Measurements from ENCODE around the gene NCAPH2. TPM values are rescaled to one million over a fixed set of nuclear protein-coding genes. Genes with fewer than 3 reads are reported as not detected.

Gene NCAPH2
- total and polyA plus RNA-seq, 2 experiments from 2014 or later = 28.6 to 61.0 TPM

DNA sequence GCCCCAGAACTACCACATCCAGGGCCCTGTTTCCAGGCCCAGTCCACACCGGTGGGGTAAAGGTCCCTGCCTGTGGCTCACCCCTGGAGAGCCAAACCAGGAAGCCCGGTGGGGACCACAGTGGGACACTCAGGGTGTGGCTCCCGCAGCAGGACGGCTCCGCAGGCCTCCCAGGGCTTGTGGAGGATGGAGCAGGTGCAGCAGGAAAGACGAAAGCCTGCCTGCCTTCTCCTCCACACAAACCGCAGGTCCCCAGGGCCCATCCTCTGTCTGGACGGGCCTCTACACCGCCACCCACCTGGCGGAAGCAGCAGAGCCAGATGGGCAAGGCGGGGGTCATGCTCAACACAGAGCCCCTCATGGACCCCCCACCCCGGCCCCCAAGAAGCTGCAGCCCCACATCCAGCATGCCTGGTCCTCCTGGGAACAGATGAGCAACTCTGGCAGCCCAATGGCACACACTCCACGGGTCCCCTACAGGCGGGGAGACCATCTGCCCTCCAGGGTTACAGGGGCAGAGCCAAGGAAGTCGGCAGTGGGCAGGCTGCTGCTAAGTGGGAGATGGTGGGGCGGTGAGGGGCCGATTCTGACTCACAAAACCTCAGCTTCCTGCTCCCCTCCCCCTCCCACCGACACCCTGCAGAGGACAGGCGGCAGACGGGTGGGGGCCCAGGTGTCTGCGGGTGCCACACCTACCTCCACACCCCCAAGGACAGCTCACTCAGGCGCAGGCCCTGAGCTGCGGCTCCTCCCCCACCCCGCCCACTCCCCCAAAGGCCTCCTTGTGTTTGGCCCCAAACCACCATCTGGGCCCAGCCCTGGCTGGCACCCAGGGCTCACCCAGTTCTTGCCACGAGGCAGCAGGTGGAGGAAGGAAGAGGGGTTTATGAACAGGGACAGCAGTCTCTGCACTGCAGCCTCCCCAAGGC lies 38.4 kb upstream of the NCAPH2 start:
- in situ Hi-C loops (cut with MboI) = no loop called here
- H4K20me1 ChIP-seq (ENCODE audit: insufficient read depth) = no peaks in the 10 kb centered on the region; the same call in 1 of the 2 replicates

DNA sequence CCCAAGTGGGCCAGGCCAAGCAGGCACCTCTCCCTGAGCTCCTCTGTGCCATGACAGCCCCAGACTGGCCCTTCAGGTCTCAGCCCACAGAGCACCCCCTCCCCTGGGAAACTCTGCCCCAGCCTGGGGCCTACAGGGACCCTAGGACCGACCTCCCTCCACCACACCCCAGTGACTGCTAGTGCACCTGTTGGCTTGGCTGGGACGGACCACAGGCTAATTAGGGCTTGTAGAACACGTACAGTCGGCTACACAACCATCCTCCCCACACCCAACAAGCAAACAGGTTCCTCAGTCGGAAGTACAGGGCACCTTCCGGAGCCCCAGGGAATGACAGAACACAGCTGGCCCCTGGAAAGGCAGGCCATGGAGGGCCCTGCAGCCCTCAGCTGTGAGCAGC lies 37.5 kb upstream of the NCAPH2 start:
- Histone ChIP-seq H2AFZ (no peak overlapping the region), H3K9me3 (ENCODE audit: low read depth) (no peaks in the 10 kb centered on the region), H3K79me2 (ENCODE audit: insufficient read depth) (peaks cover 70% of the 10 kb centered on the region), H3K4me1 (ENCODE audit: insufficient read depth) (peaks cover 27% of the 10 kb centered on the region), H3K9ac (peak overlapping the region; percentile 31), H3K4me3 (no peak overlapping the region), H3K27ac (no peak overlapping the region), H3K9me2 (ENCODE audit: insufficient read depth) (no peaks in the 10 kb centered on the region), H3K27me3 (replicated peaks; ENCODE audit: insufficient read depth) (no peaks in the 10 kb centered on the region), H4K20me1 (ENCODE audit: insufficient read depth) (no peaks in the 10 kb centered on the region; the same call in 1 of the 2 replicates), H3F3A (ENCODE audit: insufficient read depth) (no peaks in the 10 kb centered on the region), H3K36me3 (ENCODE audit: low read depth) (no peaks in the 10 kb centered on the region), H3K4me2 (ENCODE audit: unreplicated experiment) (no peak overlapping the region)
- 84 to 92% methylated on average over 6 of the region's 6 CpGs for WGBS, 2 experiments (ENCODE audit: low coverage in 1 of 2, low lambda C conversion rate in 2 of 2, missing lambda C conversion rate in 2 of 2)
- TF ChIP-seq EZH2phosphoT487 (IDR thresholded peaks at IDR 0.05; ENCODE audit: insufficient read depth, low read depth) = no peak
- TF ChIP-seq EZH2 (IDR thresholded peaks at IDR 0.05; ENCODE audit: insufficient read depth, poor library complexity, severe bottlenecking) = no peak
- in situ Hi-C loops (cut with MboI) = no loop called here
- DNase-seq = no peak

More for the DNA sequence above, 38.4 kb upstream of the NCAPH2 start:
- H3K4me3 ChIP-seq = no peak overlapping the region
- no peak overlapping the region for H3K4me2 ChIP-seq (ENCODE audit: unreplicated experiment)
- no peak overlapping the region for H2AFZ ChIP-seq
- peaks cover 70% of the 10 kb centered on the region for H3K79me2 ChIP-seq (ENCODE audit: insufficient read depth)
- TF ChIP-seq EZH2phosphoT487 (IDR thresholded peaks at IDR 0.05; ENCODE audit: insufficient read depth, low read depth) (no peak), EZH2 (IDR thresholded peaks at IDR 0.05; ENCODE audit: insufficient read depth, poor library complexity, severe bottlenecking) (no peak)
- no peaks in the 10 kb centered on the region for H3K9me3 ChIP-seq (ENCODE audit: low read depth)
- no peaks in the 10 kb centered on the region for H3K36me3 ChIP-seq (ENCODE audit: low read depth)
- H3F3A ChIP-seq (ENCODE audit: insufficient read depth) = no peaks in the 10 kb centered on the region
- peaks cover 27% of the 10 kb centered on the region for H3K4me1 ChIP-seq (ENCODE audit: insufficient read depth)
- peak overlapping the region; percentile 31 for H3K9ac ChIP-seq
- H3K27me3 ChIP-seq (replicated peaks; ENCODE audit: insufficient read depth) = no peaks in the 10 kb centered on the region
- no peaks in the 10 kb centered on the region for H3K9me2 ChIP-seq (ENCODE audit: insufficient read depth)
- no peak overlapping the region for H3K27ac ChIP-seq
- WGBS, 2 experiments (ENCODE audit: low coverage in 1 of 2, low lambda C conversion rate in 2 of 2, missing lambda C conversion rate in 2 of 2) = 52 to 59% methylated on average over 16 to 23 of the region's 25 CpGs
- peak; percentile 51 for DNase-seq

DNA sequence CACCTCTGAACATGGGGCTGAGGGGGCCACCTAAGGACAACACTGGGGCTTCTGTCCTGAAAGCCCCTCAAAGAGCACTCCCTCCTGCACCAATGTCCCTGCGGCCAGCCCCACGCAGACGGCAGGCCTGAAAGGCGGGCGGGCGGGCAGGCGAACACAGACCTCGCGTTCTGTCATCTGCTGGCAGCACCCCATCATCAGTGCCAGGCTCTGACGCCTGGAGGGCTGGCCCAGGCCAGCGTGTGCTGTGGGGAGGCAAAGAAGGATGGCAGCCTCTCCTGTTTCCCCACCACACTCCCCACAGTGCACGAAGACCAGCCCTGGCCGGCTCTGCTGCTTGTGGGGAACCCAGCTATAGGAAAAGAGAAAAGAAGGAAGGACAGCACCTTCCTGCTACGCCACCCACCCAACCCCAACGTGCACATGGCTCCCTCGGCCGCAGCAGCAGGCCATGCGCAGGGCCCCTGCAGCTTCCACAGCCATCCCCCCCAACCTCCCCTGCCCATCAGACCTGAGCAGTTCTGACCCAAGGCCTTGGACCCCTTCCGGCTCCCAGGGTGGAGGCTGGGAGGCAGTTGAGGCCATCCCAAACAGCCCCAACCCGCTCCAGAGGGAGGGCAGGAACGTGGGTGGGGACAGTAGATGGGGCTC lies 36.7 kb upstream of the NCAPH2 start:
- H3F3A ChIP-seq (ENCODE audit: insufficient read depth) = no peaks in the 10 kb centered on the region
- H3K79me2 ChIP-seq (ENCODE audit: insufficient read depth) = peaks cover 70% of the 10 kb centered on the region
- WGBS, 2 experiments (ENCODE audit: low coverage in 1 of 2, low lambda C conversion rate in 2 of 2, missing lambda C conversion rate in 2 of 2) = 64 to 71% methylated on average over 18 to 21 of the region's 21 CpGs
- in situ Hi-C loops (cut with MboI) = no loop called here
- no peak overlapping the region for H3K4me3 ChIP-seq
- no peak for TF ChIP-seq EZH2phosphoT487 (IDR thresholded peaks at IDR 0.05; ENCODE audit: insufficient read depth, low read depth)
- H3K9ac ChIP-seq = no peak overlapping the region; the same call in 1 of the 2 replicates
- H3K27ac ChIP-seq = no peak overlapping the region
- DNase-seq = no peak
- no peak overlapping the region for H2AFZ ChIP-seq
- no peaks in the 10 kb centered on the region for H3K27me3 ChIP-seq (replicated peaks; ENCODE audit: insufficient read depth)
- H3K9me2 ChIP-seq (ENCODE audit: insufficient read depth) = no peaks in the 10 kb centered on the region
- peaks cover 27% of the 10 kb centered on the region for H3K4me1 ChIP-seq (ENCODE audit: insufficient read depth)
- no peaks in the 10 kb centered on the region for H3K9me3 ChIP-seq (ENCODE audit: low read depth)
- no peak overlapping the region for H3K4me2 ChIP-seq (ENCODE audit: unreplicated experiment)
- H3K36me3 ChIP-seq (ENCODE audit: low read depth) = no peaks in the 10 kb centered on the region
- no peaks in the 10 kb centered on the region; the same call in 1 of the 2 replicates for H4K20me1 ChIP-seq (ENCODE audit: insufficient read depth)

DNA sequence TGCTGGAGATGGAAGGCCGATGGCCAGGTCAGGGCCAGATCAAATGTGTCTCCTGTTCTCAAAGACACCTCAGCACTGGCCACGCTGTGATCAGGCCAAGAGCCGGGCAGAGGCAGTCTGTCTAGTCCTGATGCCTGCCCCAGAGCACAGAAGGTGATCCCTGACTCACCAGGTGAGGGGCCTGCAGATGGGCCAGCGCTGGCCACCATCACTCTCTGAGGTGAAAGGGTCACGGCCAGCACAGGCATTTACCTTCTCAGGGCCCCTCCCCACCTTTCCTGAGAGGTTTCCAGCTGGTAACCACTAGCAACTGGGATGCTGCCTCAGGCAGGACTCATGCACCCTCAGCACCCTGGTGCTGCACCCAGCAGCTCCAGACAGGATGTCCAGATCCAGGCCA lies 36.1 kb upstream of the NCAPH2 start:
- Histone ChIP-seq H3F3A (ENCODE audit: insufficient read depth) (no peaks in the 10 kb centered on the region), H3K9ac (no peak overlapping the region; the same call in 1 of the 2 replicates), H3K27ac (no peak overlapping the region), H3K36me3 (ENCODE audit: low read depth) (no peaks in the 10 kb centered on the region), H3K4me2 (ENCODE audit: unreplicated experiment) (no peak overlapping the region), H3K9me2 (ENCODE audit: insufficient read depth) (no peaks in the 10 kb centered on the region), H3K9me3 (ENCODE audit: low read depth) (no peaks in the 10 kb centered on the region), H2AFZ (no peak overlapping the region), H4K20me1 (ENCODE audit: insufficient read depth) (no peaks in the 10 kb centered on the region; the same call in 1 of the 2 replicates), H3K79me2 (ENCODE audit: insufficient read depth) (peaks cover 70% of the 10 kb centered on the region), H3K4me1 (ENCODE audit: insufficient read depth) (peaks cover 27% of the 10 kb centered on the region), H3K27me3 (replicated peaks; ENCODE audit: insufficient read depth) (no peaks in the 10 kb centered on the region), H3K4me3 (no peak overlapping the region)
- 65% methylated on average over 5 of the region's 5 CpGs for WGBS, 2 experiments (ENCODE audit: low coverage in 1 of 2, low lambda C conversion rate in 2 of 2, missing lambda C conversion rate in 2 of 2)
- in situ Hi-C loops (cut with MboI) = no loop called here
- TF ChIP-seq EZH2 (IDR thresholded peaks at IDR 0.05; ENCODE audit: insufficient read depth, poor library complexity, severe bottlenecking) = no peak
- TF ChIP-seq EZH2phosphoT487 (IDR thresholded peaks at IDR 0.05; ENCODE audit: insufficient read depth, low read depth) = no peak
- no peak for DNase-seq

All from GM23248 (cell line).